ENCODE results near the gene TANGO2.

Gene TANGO2

DNA sequence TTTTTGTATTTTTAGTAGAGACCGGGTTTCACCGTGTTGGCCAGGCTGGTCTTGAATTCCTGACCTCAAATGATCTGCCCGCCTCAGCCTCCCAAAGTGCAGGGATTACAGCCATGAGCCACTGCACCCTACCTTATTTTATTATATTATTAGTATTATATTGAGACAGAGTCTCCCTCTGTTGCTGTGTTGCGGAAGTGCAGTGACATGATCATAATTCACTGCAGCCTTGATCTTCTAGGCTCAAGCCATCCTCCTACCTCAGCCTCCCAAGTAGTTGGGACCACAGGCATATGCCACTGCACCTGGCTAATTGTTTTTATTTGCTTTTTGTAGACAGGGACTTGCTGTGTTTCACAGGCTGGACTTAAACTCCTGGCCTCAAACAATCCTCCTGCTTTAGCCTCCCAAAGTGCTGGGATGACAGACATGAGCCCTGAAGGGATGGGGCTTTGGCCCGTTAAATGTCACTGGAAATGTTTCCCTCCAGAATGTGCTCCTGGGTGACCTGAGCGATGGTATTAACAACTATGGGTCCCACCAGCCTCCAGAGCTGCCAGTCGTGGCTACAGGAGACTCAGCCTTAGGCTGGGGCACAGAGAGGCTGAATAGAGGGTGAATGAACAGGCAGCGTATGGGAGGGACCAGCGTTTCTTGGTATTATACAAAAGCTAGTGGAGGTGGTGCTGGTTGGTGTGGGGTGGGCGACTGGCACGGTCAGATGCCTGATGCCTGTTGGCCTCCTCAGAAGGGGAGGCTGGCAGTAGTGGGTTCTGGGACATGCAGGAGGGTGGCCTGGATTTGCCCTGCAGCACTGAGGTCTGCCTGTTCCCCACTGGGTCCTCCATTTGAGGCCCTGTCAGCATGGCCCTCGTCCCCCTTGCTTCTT lies 7.3 kb downstream of the TANGO2 start:
- peak in 1 of 2 donors; percentile 31 for DNase-seq

DNA sequence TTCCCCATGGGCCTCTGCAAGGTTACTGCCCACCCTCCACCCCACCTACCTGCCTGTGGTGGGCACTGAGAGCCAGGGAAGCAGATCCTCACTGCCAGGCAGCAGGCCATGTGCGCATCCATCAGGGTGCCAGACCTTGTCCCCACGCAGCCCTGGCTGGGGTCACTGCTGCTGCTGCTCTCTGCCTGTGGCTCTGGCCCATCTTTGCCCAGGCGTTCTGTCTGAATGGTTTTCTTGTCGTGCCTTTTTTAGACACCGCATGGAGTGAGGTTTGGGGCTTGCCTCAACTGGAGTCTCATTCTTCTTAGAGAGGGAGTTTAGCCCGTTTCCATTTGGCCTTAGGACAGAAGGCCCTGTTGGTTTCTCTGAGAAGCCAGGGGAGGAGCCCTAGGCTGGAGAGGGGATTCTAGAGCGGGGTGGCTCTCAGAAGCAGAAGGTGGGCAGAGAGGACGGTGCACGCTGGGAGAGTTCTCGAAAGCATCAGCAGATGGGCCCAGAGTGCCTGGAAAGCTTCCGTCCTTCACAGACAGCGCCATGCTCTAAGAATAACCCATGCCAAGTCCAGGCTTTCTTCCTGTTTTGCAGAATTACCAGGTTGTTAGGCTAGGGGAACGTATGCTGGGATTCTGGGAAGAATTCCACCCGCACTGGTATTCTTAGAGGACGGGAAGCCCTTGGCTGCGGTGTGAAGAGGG lies 8.1 kb downstream of the TANGO2 start:
- no peak for DNase-seq

DNA sequence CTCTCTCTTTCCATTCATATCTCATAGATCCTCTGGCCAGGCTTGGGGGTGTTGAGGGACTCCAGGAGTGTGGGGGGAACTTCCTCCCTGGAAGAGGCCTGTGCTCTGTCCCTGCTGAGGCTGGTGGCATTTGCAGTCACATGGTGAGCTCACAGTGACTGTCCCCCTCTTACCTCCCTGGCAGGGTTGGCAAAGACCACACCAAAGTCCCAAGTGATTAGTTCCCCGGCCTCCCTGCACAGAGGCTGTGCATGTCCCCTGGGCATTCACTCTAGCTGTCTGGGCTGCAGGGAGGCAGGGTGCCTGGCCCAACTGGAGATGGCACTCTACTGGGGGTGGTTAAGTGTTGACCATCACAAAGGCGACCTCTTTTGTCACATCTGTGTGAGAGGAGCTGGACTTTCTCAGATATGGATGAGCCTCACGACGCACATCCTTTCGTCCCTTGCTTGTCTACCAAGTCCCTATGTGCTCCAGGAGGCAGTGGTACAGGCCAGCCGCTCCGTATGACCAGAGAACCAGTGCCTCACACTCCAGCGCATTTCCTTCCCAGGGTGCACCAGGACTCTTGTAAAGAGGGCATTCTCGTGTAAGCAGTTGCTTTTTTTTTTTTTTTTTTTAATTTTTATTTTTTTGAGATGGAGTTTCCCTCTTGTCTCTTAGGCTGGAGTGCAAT lies 8.8 kb downstream of the TANGO2 start:
- no peak for DNase-seq

DNA sequence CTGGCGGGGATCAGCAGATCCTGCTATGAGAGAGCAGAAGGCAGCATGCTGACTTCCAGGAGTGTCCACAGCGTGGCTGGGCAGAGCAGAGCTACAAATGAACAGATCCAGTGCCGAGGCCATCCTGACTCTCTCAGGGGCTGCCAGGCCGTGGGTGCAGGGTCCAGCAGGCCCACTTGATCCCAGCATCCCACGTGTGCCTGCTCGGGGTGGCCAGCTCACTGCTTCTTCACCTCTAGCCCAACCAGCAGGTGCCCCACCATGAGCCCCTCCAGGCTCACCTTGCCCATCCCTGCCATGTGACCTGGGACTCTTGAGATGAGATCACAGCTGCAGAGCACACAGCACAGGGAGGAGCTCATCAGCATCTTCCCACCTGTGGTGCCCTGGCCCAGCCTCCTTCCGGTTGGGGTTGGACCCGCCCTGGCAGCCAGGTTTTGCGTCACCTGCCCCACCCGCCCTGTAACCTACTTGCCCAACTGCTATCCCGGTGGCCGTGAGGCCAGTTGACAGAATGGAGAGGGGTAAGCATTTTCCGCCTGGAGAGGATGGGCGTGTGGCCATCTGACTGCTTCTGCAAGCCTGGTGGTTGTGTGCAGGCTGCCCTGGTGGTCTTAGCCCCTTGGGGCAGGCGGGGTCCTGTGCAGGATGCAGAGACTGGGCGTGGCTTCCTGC lies 11.0 kb downstream of the TANGO2 start:
- peak; percentile 48 to 63 for DNase-seq

DNA sequence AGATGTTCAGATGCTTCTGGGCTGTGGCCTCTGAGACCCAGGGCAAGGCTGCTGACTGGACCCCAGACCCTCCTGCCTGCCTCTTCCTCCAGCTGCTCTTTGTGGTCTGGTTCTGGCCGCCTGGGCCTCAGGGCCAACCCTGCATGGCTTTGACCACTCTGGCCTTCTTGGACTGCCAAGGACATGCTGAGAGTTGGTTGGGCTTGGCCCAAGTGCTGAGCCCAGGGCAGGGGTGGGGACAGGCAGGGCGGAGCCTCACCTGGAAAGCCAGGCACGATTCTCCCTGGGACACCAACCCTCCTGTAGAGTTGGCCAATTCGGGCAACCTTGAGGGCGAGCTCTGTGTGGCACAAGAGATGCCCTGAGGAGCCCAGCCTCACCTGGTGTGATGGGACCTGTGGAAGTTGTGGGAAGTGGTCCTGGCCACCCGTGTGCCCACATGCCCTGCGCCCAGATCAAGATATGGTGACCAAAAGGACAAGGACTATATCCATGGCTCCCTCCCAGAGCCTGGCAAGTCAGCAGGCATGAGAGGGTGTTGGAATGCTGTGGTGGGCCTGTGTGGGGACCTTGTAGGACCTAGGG lies 11.6 kb downstream of the TANGO2 start:
- DNase-seq, result no peak

DNA sequence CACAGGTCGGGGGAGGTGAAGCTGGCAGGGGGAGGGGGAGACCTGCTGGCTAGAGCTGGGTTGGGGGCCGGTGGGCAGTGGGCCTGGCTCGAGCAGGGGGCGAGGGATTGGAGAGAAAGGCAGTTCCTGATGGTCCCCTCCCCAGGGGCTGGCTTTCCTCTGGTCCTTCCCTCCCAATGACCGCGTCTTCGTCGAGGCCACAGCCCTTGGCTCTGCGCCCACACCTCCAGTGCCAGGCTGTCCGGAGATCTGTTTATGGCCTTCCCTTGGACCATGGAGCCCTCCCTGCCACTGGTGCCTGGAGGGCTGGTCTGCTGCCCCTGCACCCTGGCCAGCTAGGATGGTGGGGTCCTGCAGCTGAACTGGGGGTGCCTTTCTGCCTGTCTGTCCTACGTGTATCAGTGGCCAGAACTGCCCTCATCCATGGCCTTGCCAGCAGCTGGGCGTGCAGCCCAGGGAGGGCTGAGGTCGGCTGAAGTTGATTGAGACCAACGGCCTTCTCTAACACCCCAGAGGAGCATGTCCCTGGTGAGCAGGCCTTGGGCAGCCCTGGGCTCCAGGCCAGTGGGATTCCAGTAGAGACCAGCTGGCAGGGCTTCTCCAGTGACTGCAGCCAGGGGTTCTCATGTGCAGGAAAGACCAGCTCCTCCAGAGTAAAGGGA lies 12.3 kb downstream of the TANGO2 start:
- no peak for DNase-seq

DNA sequence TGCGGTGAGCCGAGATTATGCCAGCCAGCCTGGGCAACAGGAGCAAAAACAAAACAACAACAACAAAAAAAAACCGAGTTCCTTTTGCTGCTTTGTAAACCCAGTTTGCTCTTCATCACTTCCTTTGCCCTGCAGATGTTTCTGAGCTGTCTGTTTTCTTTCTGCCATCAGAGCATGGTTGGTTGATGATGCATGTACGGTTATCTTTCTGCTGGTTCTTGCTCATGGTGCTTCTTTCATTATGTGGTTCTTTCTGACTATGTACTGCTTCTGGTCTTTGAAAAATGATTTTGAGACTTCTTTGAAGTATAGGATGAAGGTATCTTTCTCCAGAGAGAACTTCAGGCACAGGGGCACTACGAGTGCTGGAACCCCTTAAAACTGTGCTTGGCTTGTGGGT lies 13.2 kb downstream of the TANGO2 start:
- DNase-seq, result no peak

DNA sequence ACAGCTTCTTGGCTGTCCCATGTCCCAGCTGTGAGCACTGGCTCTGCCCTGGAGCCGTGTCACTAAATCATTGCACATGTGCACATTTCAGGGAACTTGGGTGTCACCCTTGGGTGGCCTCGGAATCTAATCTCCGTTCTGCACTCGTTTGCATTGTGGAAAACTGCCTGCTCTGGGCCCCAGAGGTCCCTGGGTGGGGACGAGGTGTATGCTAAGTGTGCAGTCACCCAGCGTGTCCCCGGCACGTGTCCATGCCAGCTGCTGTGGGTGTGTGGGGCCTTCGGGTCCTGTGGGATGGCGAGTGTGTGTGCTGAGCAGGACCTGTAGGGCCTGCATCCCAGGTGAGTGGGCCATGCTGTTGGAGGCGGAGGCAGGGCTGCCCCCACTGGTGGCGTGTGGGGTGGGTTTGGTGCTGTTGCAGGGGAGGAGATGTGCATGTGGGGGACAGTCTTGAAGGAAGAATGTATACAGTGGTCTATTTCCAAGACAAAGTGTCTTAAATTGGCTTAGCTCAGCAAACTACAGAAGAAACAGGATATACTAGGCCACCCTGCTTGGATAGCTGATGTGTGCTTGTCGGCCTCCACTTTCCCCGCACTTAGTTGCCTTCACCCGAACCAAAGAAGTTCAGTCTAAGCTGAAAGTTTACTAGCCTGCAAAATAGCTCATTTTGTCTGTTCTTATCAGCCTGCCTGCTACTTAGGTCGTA lies 14.6 kb downstream of the TANGO2 start:
- no peak for DNase-seq

DNA sequence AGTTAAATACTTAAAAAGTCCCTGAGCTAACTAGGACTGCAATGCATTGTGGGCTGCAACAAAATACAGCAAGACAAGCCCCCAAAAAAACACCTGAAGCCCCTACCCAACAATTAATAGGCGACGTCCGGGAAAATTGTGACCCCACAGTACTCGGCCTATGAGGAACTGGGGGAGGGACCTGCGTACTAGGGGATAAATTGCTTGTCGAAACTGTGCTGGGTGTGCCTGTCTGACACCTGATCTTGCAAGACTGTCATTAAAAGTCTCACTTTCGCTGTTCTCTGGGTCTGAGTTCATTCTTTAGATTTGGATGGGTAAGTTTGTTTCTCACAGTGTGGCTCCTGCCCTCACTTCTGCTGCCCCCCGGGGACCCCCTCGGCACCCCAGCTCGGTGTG lies 15.2 kb downstream of the TANGO2 start:
- DNase-seq, result no peak

DNA sequence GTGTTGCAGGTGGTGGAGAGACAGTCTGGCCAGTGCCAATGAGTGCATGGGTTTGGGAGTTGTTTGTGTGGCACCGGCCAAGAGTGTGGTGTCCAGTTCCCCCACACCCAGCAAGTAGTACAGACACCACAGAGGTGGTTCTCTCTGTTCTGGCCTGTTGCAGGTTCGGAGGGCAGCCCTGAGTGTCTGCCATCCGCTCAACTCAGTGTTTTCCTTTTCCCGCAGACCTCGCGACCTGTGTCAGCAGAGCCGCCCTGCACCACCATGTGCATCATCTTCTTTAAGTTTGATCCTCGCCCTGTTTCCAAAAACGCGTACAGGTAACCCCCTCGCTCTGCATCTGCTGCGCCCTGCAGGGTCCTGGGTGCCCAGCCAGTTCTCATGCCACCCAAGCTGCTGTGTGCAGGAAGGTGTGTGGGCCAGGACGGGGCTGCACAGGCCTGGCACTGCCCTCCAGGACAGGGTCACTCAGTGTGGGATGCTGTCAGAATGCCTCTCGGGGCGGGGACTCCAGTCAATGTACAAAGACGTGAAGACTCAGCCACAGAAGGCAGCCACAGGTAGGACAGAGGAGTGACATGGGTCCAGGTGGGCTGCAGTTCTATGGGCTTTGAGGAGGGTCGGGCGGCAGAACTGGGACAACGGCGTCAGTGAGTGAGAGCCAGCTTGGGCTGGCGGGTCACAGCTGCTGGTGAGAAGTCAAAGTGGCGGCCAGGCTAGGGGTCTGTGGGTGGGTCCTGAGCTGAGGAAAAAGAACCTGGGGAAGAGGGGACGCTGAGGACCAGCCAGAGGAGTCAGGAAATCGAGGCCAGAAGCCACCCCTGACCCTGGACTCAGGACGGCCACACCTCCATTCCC lies 15.9 kb downstream of the TANGO2 start:
- DNase-seq, result no peak

DNA sequence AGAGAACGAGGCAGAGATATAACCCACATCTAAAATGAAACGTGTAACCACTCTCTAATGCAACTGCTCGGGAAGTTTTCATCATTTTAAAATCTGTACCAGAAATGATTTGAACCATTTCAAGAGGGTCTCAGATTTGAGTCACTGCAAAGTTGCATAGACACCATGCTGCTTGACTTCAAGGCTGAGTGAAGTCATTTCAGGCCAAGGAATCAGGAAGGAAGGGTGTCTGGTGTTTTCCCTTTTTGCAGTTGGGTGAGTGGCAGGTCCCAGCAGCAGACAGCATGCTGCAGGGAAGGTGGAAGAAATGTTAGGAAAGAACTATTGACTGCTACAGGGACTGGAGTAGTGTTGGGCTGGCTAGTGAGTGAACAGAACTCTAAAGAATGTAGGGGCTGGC lies 16.5 kb downstream of the TANGO2 start:
- no peak for DNase-seq

DNA sequence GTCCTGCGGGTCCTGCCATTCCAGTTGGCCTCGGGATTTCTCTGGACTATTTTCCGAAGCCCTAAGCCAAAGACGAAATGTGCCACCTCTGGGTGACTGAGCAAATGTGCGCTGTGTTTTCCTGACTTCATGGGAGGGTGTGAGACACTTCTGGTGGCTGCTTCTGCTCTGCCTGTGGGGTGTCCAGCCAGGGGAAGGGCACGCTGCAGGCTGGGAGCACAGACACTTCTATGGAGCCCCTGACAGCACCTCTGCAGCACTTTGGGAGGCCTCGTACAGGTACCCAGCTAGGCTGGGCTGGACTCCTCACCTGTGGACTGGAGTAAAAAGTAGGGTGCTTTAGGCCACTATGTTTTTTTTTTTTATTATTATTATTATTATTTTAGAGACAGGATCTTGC lies 17.7 kb downstream of the TANGO2 start:
- no peak for DNase-seq

DNA sequence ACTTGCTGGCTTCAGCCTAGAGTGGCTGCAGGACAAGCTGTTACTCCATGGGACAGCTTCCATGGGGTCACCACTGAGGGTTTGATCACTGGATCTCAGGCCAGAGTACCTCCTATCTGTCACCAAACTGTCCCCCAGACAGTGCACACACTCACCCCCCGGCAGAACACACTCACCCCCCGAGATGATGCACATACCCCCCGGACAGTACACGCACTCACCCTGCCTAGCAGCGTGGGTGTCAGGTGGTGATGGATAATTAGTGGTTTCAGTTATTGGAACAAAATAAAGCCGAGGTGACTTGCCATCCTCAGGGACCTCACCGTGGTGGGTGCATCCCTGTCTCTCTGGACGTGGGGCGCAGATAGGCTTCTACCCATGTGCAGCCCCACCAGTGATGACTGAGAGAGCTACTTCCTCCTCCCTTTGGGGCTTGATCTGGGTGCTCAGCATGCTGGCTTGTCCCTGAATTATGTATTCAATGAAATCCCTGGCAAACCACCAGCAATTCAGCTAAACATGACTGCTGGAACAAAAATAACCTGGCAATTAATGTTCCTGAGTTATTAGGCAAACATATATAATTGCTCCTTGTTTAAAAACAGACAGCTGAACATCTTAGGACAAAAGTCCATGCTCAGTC lies 18.9 kb downstream of the TANGO2 start:
- no peak for DNase-seq

DNA sequence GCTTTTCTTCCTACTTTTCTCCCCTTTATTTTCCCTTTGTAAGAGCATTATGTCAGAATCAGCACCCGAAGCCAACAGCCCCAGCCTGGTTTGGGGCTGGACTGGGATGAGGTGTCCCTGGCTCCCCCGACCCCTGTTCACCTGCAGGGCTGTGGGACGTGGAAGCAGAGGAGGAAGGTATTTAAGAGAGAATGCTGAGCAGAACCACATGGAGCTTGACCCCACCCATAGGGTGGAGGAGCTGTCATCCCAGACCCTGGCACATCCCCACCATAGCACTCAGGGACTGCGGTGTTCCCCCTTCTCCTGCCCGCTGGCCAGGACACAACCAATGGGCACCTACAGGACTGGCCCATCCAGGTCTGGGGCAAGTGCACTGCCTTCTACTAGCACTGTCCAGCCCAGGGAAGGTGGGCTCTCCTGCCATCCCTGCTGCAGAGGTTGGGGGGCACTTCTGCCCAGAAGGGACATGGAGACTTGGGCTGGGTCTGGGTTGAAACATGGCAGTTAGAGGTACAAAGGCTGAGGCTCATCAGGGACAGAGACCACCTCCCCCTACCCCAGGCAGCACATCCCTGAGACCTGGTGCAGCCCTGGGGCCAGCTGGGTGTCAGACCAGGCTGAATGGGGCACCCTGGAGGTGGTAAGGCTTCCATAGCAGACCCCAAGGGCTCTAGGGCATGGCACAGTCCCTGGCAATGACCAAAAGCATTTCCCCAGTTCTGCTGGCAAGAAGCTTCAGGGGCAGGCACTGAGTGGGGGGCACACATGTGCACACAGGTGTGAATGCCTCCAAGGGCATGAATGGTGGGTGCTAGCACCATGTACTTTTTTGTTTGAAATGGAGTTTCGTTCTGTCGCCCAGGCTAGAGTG lies 19.7 kb downstream of the TANGO2 start:
- DNase-seq, result no peak

DNA sequence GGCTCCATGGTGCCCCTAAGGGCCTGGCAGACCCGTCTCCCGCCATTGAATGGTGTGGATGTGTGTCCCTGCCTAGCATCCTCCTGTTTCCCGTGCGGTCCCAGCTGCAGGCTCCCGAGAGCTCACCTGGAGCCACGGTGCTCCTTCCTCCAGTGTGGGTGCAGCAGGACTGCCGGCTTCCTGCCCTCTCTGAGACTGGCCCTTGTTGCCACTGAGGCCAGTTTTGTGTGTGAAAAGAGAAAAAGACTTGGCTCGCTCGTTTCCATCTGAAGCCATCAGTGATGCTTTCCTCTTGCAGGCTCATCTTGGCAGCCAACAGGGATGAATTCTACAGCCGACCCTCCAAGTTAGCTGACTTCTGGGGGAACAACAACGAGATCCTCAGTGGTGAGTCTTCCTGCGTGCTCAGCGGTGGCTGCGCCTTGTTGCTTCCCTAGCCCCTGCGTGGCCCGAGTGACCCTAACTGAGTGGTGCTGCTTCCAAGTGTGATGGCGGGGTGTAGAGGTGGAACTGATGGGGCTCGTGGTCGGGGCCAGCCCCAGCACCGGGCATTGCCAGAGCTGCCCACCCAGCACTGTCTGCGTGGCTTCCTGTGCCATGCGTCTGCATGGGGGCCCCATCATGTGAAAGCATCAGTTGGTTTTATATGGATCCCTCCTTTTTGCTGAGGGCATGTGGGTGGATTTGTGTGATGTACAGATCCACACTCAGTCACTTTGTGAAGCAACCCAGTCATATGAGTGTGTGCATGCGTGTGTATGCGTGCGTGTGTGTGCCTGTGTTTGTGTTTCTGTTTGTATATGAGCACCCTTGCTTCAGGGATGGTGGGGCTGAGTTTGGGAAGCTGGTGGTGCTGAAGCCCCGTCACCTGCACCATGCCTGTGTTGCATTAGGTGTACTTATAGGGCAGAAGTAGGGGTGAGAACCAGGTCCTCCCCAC lies 22.4 kb downstream of the TANGO2 start:
- no peak for DNase-seq

DNA sequence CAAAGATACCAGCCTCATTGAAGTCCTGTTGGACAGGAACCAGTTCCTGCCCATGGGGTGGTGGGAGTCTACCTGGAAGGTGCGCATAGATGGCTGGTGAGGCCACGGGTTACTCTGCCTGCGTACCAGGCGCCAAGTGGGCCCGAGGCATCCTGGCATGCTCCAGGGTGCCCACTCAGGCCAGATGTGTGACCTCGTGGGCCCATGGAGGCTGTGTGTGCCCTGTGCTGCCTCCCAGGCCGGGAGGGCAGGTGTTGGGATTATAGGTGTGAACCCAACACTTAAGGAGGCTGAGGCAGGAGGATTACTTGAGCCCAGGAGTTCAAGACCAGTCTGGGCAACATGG lies 23.1 kb downstream of the TANGO2 start:
- no peak for DNase-seq

DNA sequence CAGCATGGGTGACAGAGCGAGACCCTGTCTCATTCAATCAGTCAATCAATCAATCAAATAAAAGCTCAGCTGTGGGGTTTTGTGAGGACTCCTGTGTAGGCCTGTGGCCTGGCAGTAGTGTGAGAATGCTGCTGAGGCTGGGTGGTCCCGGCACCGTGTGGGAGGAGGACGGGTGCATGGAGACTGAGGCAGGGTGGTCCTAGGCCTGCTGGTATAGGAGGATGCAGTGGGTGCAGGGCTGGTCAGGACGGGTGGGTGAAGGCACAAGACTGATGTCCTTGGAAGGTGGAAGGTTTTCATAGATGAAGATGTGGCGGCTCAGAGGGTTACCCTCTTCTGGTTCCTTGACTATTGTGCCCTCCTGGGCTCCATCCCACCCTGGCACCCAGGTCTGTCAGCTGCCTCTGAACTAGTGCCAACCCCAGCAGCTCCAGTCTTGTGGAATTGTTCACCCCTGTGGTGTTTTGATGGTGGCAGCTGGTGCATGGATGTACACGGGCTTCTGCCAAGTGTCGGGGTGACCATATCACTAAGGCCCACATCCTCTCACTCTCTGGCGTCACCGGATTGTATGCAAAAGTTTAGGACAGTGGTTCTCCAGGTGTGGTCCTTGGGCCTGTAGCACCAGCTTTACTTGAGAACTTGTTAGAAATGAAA lies 23.7 kb downstream of the TANGO2 start:
- no peak for DNase-seq
